Large intestine (tissue), 3 donors: ENCODE measurements around the gene GUCY1A1. TPM values are rescaled to one million over a fixed set of nuclear protein-coding genes. Genes with fewer than 3 reads are reported as not detected.

ENCODE experiments used
- DNase-seq, 2 donors: peaks; one replicate each; pipeline versions ENCODE4 v3.0.0 to v3.0.0-alpha.2; 2013
- H3K27ac ChIP-seq: one replicate; pipeline ENCODE4 v1.5.1; 2013; ENCODE audit warnings: low read length
- H3K27me3 ChIP-seq: 2 replicates; pipeline ENCODE4 v1.6.1; 2013; ENCODE audit warnings: low read length; ENCODE audit not compliant: control insufficient read depth, insufficient read depth
- H3K36me3 ChIP-seq: 2 replicates; pipeline ENCODE4 v1.6.1; 2013; ENCODE audit warnings: low read length; ENCODE audit not compliant: control insufficient read depth, insufficient read depth
- H3K4me1 ChIP-seq: one replicate; pipeline ENCODE4 v1.6.1; 2013; ENCODE audit warnings: low read length; ENCODE audit not compliant: control insufficient read depth, insufficient read depth
- H3K4me3 ChIP-seq: one replicate; pipeline ENCODE4 v1.5.1; 2013; ENCODE audit warnings: low read length
- H3K9me3 ChIP-seq: one replicate; pipeline ENCODE4 v1.6.1; 2013; ENCODE audit warnings: mild to moderate bottlenecking, low read depth, low read length, moderate library complexity; ENCODE audit not compliant: control insufficient read depth
- WGBS: methylation state at CpG from one replicate; pipeline ENCODE4 v1.1.5; 2013; ENCODE audit warnings: low lambda C conversion rate; ENCODE audit not compliant: insufficient coverage; 5-methylcytosine and 5-hydroxymethylcytosine counted together
- polyA plus RNA-seq: library from polyadenylated mRNA; unstranded; fragments of 120-200 nt; gene quantifications from one replicate; pipeline ENCODE4 v1.2.1, GENCODE V29; 2013

GUCY1A1 gene
- polyA plus RNA-seq, 1 donor = 25.3 TPM

DNA sequence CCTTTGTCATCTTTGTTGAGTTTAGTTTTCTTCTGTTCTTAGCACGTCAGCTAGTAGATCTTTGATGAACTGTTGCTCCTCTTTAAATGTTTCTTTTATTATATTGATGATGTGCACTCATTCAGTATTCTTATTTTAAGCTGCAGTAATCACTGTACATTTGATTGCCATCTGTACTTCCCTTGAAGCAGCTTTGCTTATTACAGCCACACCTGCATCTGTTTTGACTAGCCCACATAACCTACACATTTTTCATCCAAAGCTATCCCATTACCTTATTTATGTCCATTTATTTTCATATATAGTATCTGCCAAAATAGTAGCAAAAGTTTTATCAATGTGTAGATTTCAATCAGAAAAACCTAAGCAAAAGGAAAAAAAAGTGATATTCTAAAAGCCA lies 68.3 kb downstream of the GUCY1A1 start:
- no peaks in the 10 kb centered on the region for H3K36me3 ChIP-seq
- H3K4me1 ChIP-seq = no peaks in the 10 kb centered on the region
- H3K9me3 ChIP-seq = no peaks in the 10 kb centered on the region
- WGBS = no CpG with 5 or more reads among the region's 1 CpG
- DNase-seq = no peak
- no peak overlapping the region for H3K27ac ChIP-seq
- no peaks in the 10 kb centered on the region for H3K27me3 ChIP-seq
- no peak overlapping the region for H3K4me3 ChIP-seq

- Histone ChIP-seq H3K27ac (no peak overlapping the region), H3K4me3 (no peak overlapping the region)
Measured at GRCh38 chr4:155735496-155735895, 68.8 kb downstream of the GUCY1A1 start.

GRCh38 chr4:155738548-155738947 lies 71.9 kb downstream of the GUCY1A1 start:
- DNase-seq = no peak
- WGBS = no CpG with 5 or more reads among the region's 2 CpGs
- no peaks in the 10 kb centered on the region for H3K9me3 ChIP-seq
- no peak overlapping the region for H3K27ac ChIP-seq
- H3K27me3 ChIP-seq = no peaks in the 10 kb centered on the region
- H3K36me3 ChIP-seq = no peaks in the 10 kb centered on the region
- H3K4me1 ChIP-seq = no peaks in the 10 kb centered on the region
- no peak overlapping the region for H3K4me3 ChIP-seq

More at GRCh38 chr4:155735496-155735895, 68.8 kb downstream of the GUCY1A1 start:
- H3K9me3 ChIP-seq = no peaks in the 10 kb centered on the region
- H3K36me3 ChIP-seq = no peaks in the 10 kb centered on the region
- no peak for DNase-seq
- no peaks in the 10 kb centered on the region for H3K27me3 ChIP-seq
- H3K4me1 ChIP-seq = no peaks in the 10 kb centered on the region

- no peak for DNase-seq
- no peaks in the 10 kb centered on the region for H3K9me3 ChIP-seq
- no peaks in the 10 kb centered on the region for H3K27me3 ChIP-seq
- no peak overlapping the region for H3K27ac ChIP-seq
- no CpG with 5 or more reads among the region's 1 CpG for WGBS
- H3K4me3 ChIP-seq = no peak overlapping the region
- H3K4me1 ChIP-seq = no peaks in the 10 kb centered on the region
- H3K36me3 ChIP-seq = no peaks in the 10 kb centered on the region
Measured at GRCh38 chr4:155741546-155741945, 74.9 kb downstream of the GUCY1A1 start.

GRCh38 chr4:155742310-155743015 lies 75.8 kb downstream of the GUCY1A1 start:
- no peaks in the 10 kb centered on the region for H3K27me3 ChIP-seq
- H3K36me3 ChIP-seq = no peaks in the 10 kb centered on the region
- H3K27ac ChIP-seq = no peak overlapping the region
- no CpG with 5 or more reads among the region's 3 CpGs for WGBS
- DNase-seq = no peak
- no peaks in the 10 kb centered on the region for H3K4me1 ChIP-seq
- no peaks in the 10 kb centered on the region for H3K9me3 ChIP-seq
- no peak overlapping the region for H3K4me3 ChIP-seq

- H3K27me3 ChIP-seq = no peaks in the 10 kb centered on the region
- DNase-seq = peak; percentile 43 to 55
- 50% methylated on average over 1 of the region's 5 CpGs for WGBS
Measured at GRCh38 chr4:155745984-155746383, 79.3 kb downstream of the GUCY1A1 start.

DNA sequence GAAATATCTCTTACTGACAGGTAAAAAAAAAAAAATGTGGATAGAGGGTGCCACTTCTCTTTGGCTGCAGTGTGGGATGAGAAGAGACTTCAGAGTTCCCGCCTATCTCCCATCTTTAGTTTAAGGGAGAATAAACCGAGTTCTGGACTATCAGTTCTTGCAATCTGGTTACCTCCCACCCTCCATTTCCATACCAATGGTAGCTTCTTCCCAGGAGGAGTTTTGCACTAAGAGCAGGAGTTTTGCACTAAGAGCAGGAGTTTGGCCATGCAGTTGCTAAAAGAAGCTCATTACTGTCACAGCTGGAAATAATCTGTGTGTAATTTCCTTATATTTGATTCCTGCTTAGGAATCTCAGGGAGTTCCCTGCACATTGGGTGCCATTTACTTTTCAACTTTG lies 81.4 kb downstream of the GUCY1A1 start:
- no peak for DNase-seq
- no peaks in the 10 kb centered on the region for H3K27me3 ChIP-seq
- WGBS = no CpG with 5 or more reads among the region's 2 CpGs

More at GRCh38 chr4:155745984-155746383, 79.3 kb downstream of the GUCY1A1 start:
- H3K27ac ChIP-seq = no peak overlapping the region
- H3K36me3 ChIP-seq = no peaks in the 10 kb centered on the region
- H3K9me3 ChIP-seq = no peaks in the 10 kb centered on the region
- no peaks in the 10 kb centered on the region for H3K4me1 ChIP-seq
- H3K4me3 ChIP-seq = no peak overlapping the region

GRCh38 chr4:155749041-155749440 lies 82.4 kb downstream of the GUCY1A1 start:
- Histone ChIP-seq H3K36me3 (no peaks in the 10 kb centered on the region), H3K4me1 (no peaks in the 10 kb centered on the region), H3K4me3 (no peak overlapping the region), H3K27ac (no peak overlapping the region), H3K27me3 (no peaks in the 10 kb centered on the region), H3K9me3 (no peaks in the 10 kb centered on the region)
- WGBS = 78% methylated on average over 1 of the region's 5 CpGs
- DNase-seq = no peak

More for the DNA sequence above, 81.4 kb downstream of the GUCY1A1 start:
- no peaks in the 10 kb centered on the region for H3K9me3 ChIP-seq
- no peaks in the 10 kb centered on the region for H3K36me3 ChIP-seq
- no peaks in the 10 kb centered on the region for H3K4me1 ChIP-seq
- no peak overlapping the region for H3K27ac ChIP-seq
- no peak overlapping the region for H3K4me3 ChIP-seq

DNA sequence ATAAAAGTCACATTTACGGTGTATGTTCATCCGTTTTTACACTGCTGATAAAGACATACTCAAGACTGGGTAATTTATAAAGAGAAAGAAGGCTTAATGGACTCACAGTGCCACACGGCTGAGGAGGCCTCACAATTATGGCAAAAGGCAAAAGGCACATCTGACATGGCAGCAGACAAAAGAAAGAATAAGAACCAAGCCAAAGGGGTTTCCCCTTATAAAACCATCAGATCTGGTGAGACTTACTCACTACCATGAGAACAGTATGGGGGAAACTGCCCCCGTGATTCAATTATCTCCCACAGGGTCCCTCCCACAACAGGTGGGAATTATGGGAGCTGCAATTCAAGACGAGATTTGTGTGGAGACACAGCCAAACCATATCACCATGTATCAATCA lies 84.9 kb downstream of the GUCY1A1 start:
- Histone ChIP-seq H3K27ac (no peak overlapping the region), H3K36me3 (no peaks in the 10 kb centered on the region), H3K4me1 (no peaks in the 10 kb centered on the region), H3K9me3 (no peaks in the 10 kb centered on the region), H3K4me3 (no peak overlapping the region), H3K27me3 (no peaks in the 10 kb centered on the region)
- no peak for DNase-seq
- 78% methylated on average over 3 of the region's 5 CpGs for WGBS

DNA sequence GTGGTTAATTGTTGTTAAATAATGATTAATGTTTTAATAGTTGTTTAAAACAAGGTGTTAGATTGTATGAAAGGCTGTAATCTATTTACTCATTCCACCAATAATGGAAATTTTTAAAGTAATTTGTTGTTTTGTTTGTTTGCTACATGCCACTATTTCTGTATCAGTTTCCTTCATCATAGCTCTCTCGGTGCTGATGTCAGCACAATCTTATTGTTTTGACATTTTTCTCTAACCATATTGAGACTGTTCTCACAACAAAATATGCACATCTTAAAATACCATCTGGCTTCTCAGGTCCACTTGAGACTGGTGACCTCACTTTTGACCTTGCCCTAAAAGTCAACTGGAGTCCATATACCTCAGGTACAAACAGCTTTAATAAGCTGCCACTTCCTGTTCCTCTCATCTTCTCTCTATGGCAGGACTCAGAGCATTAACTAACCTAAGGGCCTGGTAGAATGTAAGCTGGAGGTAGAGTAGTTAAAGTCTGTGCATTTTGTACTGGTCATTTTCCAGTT lies 91.2 kb downstream of the GUCY1A1 start:
- Histone ChIP-seq H3K27ac (no peak overlapping the region), H3K4me3 (no peak overlapping the region), H3K27me3 (peaks cover 25% of the 10 kb centered on the region), H3K36me3 (no peaks in the 10 kb centered on the region), H3K9me3 (no peaks in the 10 kb centered on the region), H3K4me1 (peaks cover 5% of the 10 kb centered on the region)
- WGBS = 89% methylated on average over 1 of the region's 1 CpG
- no peak for DNase-seq
